Measurements from ENCODE around the gene DEDD2.
A peak's percentile ranks its signal among the peaks of the same experiment; 100 is the strongest.

The DEDD2 gene

DNA sequence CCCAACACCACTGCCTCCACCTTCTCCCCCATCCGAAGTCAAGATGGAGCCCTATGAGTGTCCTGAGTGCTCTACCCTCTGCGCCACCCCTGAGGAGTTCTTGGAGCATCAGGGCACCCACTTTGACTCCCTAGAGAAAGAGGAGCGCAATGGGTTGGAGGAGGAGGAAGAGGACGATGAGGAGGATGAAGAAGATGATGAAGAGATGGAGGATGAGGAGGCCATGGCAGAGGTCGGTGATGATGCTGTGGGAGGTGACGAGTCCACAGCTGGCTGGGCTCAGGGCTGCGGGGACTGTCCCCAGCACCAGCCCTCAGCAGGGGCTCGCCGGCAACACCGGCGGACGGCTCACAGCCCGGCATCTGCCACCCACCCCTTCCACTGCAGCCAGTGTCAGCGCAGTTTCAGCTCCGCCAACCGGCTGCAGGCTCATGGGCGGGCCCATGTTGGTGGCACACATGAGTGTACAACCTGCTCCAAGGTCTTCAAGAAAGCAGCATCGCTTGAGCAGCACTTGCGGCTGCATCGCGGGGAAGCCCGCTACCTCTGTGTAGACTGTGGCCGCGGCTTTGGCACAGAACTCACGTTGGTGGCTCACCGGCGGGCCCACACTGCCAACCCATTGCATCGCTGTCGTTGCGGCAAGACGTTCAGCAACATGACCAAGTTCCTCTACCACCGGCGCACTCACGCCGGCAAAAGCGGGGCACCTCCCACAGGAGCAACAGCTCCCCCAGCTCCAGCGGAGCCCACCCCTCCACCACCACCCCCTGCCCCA lies 7.7 kb upstream of the DEDD2 start:
- peaks cover 57% of the 10 kb centered on the region for H3K36me3 ChIP-seq (replicated peaks)
- TF ChIP-seq, protein P1, sequence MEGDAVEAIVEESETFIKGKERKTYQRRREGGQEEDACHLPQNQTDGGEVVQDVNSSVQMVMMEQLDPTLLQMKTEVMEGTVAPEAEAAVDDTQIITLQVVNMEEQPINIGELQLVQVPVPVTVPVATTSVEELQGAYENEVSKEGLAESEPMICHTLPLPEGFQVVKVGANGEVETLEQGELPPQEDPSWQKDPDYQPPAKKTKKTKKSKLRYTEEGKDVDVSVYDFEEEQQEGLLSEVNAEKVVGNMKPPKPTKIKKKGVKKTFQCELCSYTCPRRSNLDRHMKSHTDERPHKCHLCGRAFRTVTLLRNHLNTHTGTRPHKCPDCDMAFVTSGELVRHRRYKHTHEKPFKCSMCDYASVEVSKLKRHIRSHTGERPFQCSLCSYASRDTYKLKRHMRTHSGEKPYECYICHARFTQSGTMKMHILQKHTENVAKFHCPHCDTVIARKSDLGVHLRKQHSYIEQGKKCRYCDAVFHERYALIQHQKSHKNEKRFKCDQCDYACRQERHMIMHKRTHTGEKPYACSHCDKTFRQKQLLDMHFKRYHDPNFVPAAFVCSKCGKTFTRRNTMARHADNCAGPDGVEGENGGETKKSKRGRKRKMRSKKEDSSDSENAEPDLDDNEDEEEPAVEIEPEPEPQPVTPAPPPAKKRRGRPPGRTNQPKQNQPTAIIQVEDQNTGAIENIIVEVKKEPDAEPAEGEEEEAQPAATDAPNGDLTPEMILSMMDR (IDR thresholded peaks at IDR 0.05; ENCODE audit: low read depth, low read length, missing control alignments) = no peak
- DNase-seq = no peak
- H3K27ac ChIP-seq = no peak overlapping the region
- no peak overlapping the region for H3K4me3 ChIP-seq (ENCODE audit: low read depth, low read length)
- H3K27me3 ChIP-seq (replicated peaks) = no peaks in the 10 kb centered on the region
- in situ Hi-C loops (cut with HindIII; ENCODE audit: low pct_ligation_motif_present, low sequenced_read_pairs) = no loop called here

DNA sequence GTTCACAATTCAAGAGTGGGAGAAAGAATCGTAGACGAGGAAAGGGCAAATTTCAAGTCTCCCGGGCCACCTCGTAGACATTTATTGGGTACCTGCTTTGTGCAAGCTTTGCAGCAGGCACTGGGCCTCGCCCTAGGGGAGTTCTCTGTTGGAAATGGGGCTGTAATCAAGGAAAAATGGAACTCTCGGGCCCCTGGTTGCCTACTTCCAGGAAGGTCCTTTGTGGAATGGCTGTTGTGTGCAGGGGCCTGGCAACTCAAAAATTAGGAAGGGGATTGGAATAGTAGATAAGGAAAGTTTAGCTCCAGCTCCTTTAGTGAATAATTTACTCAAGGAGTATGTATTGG lies 3.2 kb upstream of the DEDD2 start:
- peak overlapping the region; percentile 97 for H3K4me3 ChIP-seq (ENCODE audit: low read depth, low read length)
- in situ Hi-C loops (cut with HindIII; ENCODE audit: low pct_ligation_motif_present, low sequenced_read_pairs) = no loop called here
- peak overlapping the region; percentile 74 for H3K27ac ChIP-seq
- H3K27me3 ChIP-seq (replicated peaks) = no peaks in the 10 kb centered on the region
- TF ChIP-seq, protein P1 (IDR thresholded peaks at IDR 0.05; ENCODE audit: low read depth, low read length, missing control alignments) = no peak
- DNase-seq = no peak
- H3K36me3 ChIP-seq (replicated peaks) = peaks cover 18% of the 10 kb centered on the region

DNA sequence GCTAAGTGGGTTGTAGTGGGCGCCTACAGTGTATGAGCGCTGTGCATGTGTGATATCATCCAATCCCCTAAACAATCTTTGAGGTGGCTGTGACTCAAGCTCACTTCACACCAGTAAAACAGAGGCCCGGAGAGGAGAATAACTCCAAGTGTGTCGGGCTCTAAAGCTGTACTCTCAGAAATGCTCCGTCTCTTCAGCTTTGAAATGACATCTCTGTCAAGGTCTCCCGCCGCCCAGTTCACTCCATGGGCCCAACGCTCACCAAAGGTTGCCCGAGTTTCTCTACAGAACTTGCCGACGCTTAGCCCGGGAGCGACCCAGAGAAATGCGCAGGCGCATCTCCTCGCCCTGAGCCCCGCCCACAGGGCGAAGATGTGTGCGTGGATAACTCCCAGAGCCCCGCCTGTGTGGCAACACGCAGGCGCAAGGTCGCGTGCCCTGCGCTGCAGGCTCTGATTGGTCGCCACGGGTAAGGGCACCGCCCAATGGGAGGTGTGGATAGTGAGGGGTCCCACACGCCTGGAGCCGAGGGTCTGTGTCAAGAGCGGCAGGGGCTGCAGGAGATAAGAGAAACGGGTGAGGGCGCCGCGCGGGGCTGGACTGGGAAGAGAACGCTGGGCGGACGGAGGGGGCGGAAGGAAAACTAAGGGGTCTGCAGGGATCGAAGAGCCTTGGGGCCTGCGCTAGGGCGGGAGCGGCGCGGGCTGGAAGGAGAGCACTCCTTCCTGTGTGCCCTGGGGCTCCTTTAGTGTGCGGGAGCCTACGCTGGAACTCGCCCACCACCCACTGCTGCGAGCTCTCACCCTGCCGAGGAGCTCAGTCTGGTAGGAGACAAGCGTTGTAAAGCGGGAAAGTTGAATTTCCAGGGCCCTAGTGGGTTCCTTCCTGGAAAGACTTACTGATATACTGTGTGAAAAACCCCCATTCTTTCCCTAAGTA lies 2.6 kb upstream of the DEDD2 start, which contains the start of gene ZNF526:
Gene ZNF526, plus strand, starts transcription at position 501 of the 939 bp plus-strand sequence. CDS start 4,092 bp downstream, outside the sequence.
- DNase-seq = peak; percentile 96
- Histone ChIP-seq H3K4me3 (ENCODE audit: low read depth, low read length) (peak within 1 kb of the TSS; percentile 97), H3K36me3 (replicated peaks) (peaks cover 13% of the 10 kb centered on the region), H3K27me3 (replicated peaks) (no peaks in the 10 kb centered on the region), H3K27ac (peak within 1 kb of the TSS; percentile 74)
- TF ChIP-seq, protein P1 (IDR thresholded peaks at IDR 0.05; ENCODE audit: low read depth, low read length, missing control alignments) = no peak
- in situ Hi-C loops (cut with HindIII; ENCODE audit: low pct_ligation_motif_present, low sequenced_read_pairs) = no loop called here

DNA sequence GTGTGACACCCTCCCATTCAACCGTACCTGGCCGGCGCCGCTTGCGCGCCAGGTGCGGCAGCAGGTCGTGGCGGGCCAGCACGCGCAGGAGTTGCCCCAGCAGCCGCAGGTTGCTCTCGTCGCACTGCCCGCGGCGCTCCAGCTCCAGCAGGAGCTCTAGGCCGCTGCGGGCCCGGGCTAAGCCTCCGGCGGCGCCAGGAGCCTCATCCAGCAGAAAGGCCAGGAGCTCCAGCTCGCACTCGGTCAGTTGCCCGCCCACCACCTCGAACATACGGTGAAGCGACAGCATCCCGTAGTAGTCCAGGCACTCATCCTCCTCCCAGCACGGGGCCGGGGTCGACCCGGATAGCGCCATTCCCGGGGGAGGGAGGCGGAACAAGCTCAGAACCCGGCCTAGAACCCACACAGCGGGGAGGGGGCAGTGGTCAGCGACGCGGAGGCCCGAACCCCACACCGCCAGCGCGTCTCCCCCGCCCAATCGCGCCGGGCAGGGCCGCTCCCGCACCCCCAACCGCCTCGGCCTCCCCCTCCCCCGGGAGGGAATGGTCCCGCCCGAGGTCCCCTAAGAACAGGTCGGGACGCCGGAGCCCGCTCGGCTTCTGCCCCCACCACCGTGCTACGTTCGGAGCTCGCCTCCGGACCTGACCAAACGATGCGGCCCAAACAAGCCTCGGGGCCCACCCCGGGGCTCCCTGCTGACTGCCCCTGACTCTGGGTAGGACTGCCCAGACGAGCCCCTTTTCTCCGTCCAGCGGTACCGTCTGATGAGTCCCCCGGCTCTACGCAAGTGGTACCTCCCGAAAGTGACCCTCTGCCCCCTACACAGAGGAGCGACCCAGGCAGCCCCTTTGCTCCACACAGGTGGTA lies 591 bp downstream of the DEDD2 start:
- Histone ChIP-seq H3K27me3 (replicated peaks) (no peaks in the 10 kb centered on the region), H3K36me3 (replicated peaks) (peaks cover 8% of the 10 kb centered on the region), H3K27ac (peak overlapping the region; percentile 56), H3K4me3 (ENCODE audit: low read depth, low read length) (peak overlapping the region; percentile 93)
- peak; percentile 19 for DNase-seq
- in situ Hi-C loops (cut with HindIII; ENCODE audit: low pct_ligation_motif_present, low sequenced_read_pairs) = no loop called here
- TF ChIP-seq, protein P1 (IDR thresholded peaks at IDR 0.05; ENCODE audit: low read depth, low read length, missing control alignments) = no peak

DNA sequence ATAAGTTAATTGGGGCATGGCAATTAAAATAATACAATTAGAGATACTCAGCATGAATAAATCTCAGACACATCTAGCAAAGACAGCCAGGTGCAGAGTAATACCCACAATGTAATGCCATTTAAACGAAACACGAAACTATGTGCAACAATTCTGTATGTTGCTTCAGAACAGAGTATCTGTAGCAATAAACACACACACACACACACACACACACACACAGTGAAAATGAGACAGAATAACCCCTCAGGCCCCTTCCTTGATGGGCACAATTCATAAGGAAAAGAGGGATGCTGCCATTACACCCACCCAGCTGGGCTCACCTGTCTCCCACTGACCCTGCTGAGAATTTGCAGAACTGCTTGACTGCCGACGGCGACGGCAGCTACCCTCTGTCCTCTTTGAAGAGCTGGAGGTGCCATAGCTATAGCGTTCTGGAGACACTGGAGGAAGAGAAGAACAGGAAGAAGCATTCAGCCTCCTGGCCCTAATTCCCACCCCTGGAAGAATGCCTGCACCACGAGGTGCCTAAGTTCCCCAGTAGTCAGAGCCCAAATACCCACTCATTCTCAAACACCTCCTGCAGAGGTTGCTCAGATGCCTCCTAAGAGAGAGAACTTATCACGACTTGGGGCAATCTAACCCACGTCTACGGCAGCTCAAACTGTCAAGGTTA lies 2.5 kb downstream of the DEDD2 start:
- H3K27me3 ChIP-seq (replicated peaks) = no peaks in the 10 kb centered on the region
- H3K27ac ChIP-seq = no peak overlapping the region
- H3K4me3 ChIP-seq (ENCODE audit: low read depth, low read length) = no peak overlapping the region
- DNase-seq = no peak
- TF ChIP-seq, protein P1 (IDR thresholded peaks at IDR 0.05; ENCODE audit: low read depth, low read length, missing control alignments) = no peak
- H3K36me3 ChIP-seq (replicated peaks) = peaks cover 8% of the 10 kb centered on the region
- in situ Hi-C loops (cut with HindIII; ENCODE audit: low pct_ligation_motif_present, low sequenced_read_pairs) = no loop called here
